HG03571 (cell line): ENCODE results near the gene PLSCR3.

Experiments
- ATAC-seq: cut with Tn5 transposase; IDR thresholded peaks from one replicate; pipeline ENCODE4 v1.9.1; 2021; ENCODE audit not compliant: unreplicated experiment

Gene PLSCR3

GRCh38 chr17:7351665-7352502 lies 42.4 kb downstream of the PLSCR3 start, which contains the start of gene KCTD11:
Gene KCTD11, plus strand, starts transcription at chr17:7352162.
- peak; percentile 44 for ATAC-seq

- ATAC-seq, result no peak
Measured at GRCh38 chr17:7348478-7349242, 45.7 kb downstream of the PLSCR3 start.

- no peak for ATAC-seq
Measured at GRCh38 chr17:7347630-7348477, 46.5 kb downstream of the PLSCR3 start.

GRCh38 chr17:7346761-7347614 lies 47.3 kb downstream of the PLSCR3 start:
- ATAC-seq, result no peak

DNA sequence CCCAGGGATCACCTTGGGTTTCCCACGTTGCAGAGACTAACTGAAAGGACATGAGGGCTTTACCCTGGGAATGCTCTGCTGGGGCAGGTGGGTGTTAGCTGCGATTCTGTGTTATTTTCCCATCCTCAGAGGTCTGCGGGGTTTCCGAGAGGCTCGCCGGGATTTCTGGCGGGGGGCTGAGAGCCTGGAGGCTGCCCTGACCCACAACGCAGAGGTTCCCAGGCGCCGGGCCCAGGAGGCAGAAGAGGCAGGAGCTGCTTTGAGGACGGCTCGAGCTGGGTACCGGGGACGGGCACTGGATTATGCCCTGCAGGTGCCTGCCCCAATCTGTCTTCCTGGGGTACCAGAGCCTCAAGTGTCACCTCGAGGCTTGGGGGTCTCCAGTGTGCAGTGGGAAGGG lies 51.1 kb downstream of the PLSCR3 start:
- no peak for ATAC-seq

GRCh38 chr17:7341842-7342241 lies 52.5 kb downstream of the PLSCR3 start:
- no peak for ATAC-seq

DNA sequence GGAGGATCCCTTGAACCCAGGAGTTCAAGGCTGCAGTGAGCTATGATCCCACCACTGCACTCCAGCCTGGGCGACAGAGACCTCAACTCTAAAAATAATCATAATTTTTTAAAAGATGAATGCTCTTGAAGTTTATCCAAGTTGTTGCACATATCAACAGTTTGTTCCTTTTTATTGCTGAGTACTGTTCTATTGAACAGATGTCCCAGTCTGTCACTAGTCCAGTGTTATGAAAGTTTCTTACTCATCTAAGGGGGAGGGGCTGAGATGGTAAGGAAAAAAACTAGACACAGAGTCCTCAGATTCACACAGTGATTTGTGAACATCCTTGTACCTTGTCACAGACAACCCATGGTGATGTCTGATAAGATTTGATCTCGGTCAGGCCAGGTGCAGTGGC lies 54.1 kb downstream of the PLSCR3 start:
- no peak for ATAC-seq
